Thoracic aorta (tissue), 2 donors: ENCODE measurements around the gene CFAP58. TPM values are rescaled to one million over a fixed set of nuclear protein-coding genes. Genes with fewer than 3 reads are reported as not detected.

Experiments
- ATAC-seq: fragments of 150-250 bp; one replicate; pipeline ENCODE4 v1.8.0; 2017; ENCODE audit warnings: low read depth; ENCODE audit not compliant: insufficient number of reproducible peaks, low FRiP score
- DNase-seq: peaks from one replicate; pipeline ENCODE4 v3.0.0-alpha.2; 2020; ENCODE audit warnings: low spot score
- H3K27ac ChIP-seq, 2 donors: fragments of 200-600 bp; sonication (generic); 1 replicate in 1 of 2; 2 replicates in 1 of 2; pipeline ENCODE4 v1.5.1; 2016; ENCODE audit warnings: mild to moderate bottlenecking in 2 of 2, moderate library complexity in 2 of 2
- H3K27me3 ChIP-seq: fragments of 200-600 bp; sonication (generic); replicated peaks from 2 replicates; pipeline ENCODE4 v1.6.0; 2016; ENCODE audit warnings: mild to moderate bottlenecking; ENCODE audit not compliant: insufficient read depth
- H3K36me3 ChIP-seq: fragments of 200-600 bp; sonication (generic); one replicate; pipeline ENCODE4 v1.5.1; 2016
- H3K4me1 ChIP-seq, 2 donors: fragments of 200-600 bp; sonication (generic); 1 replicate in 1 of 2; 2 replicates in 1 of 2; pipeline versions ENCODE4 v1.5.1 to v1.6.0; 2016; ENCODE audit warnings: low read depth in 2 of 2, mild to moderate bottlenecking in 1 of 2; ENCODE audit not compliant: control insufficient read depth in 1 of 2
- H3K4me3 ChIP-seq: fragments of 200-600 bp; sonication (generic); 2 replicates; pipeline ENCODE4 v1.5.1; 2016; ENCODE audit warnings: mild to moderate bottlenecking
- H3K9me3 ChIP-seq: fragments of 200-600 bp; sonication (generic); 2 replicates; pipeline ENCODE4 v1.5.1; 2016
- CTCF ChIP-seq: fragments of 200-600 bp; sonication (generic); IDR thresholded peaks from one replicate; pipeline ENCODE4 v1.5.1; 2019; ENCODE audit warnings: antibody characterized with exemption
- total RNA-seq, 2 donors: library from RNA; depleted of rRNA; stranded (reverse); fragments of >200 nt; gene quantifications; one replicate each; pipeline versions ENCODE4 v1.1.0 to v1.2.3, GENCODE V29; 2016

The CFAP58 gene
- total RNA-seq, 2 donors from 2014 or later: 0.35 to 0.68 TPM

GRCh38 chr10:104380336-104380735 lies 26.7 kb downstream of the CFAP58 start:
- H3K4me3 ChIP-seq: no peak overlapping the region
- DNase-seq (no peak), ATAC-seq (no peak)
- TF ChIP-seq CTCF: no peak
- H3K4me1 ChIP-seq: no peaks in the 10 kb centered on the region
- no peak overlapping the region for H3K27ac ChIP-seq
- no peaks in the 10 kb centered on the region for H3K27me3 ChIP-seq
- H3K9me3 ChIP-seq: no peaks in the 10 kb centered on the region
- no peaks in the 10 kb centered on the region for H3K36me3 ChIP-seq

- no peaks in the 10 kb centered on the region for H3K4me1 ChIP-seq
- no peak overlapping the region for H3K4me3 ChIP-seq
- H3K27me3 ChIP-seq: no peaks in the 10 kb centered on the region
- no peaks in the 10 kb centered on the region for H3K9me3 ChIP-seq
- no peaks in the 10 kb centered on the region for H3K36me3 ChIP-seq
- no peak for TF ChIP-seq CTCF
- no peak for ATAC-seq
- no peak overlapping the region for H3K27ac ChIP-seq
- no peak for DNase-seq
Measured at GRCh38 chr10:104387130-104387888, 33.7 kb downstream of the CFAP58 start.

GRCh38 chr10:104388830-104389229 lies 35.2 kb downstream of the CFAP58 start:
- Histone ChIP-seq H3K27ac (no peak overlapping the region), H3K4me1 (no peaks in the 10 kb centered on the region), H3K9me3 (no peaks in the 10 kb centered on the region), H3K4me3 (no peak overlapping the region), H3K36me3 (no peaks in the 10 kb centered on the region), H3K27me3 (no peaks in the 10 kb centered on the region)
- DNase-seq: no peak
- no peak for ATAC-seq
- no peak for TF ChIP-seq CTCF

GRCh38 chr10:104391150-104391968 lies 37.7 kb downstream of the CFAP58 start:
- Histone ChIP-seq H3K27me3 (no peaks in the 10 kb centered on the region), H3K36me3 (no peaks in the 10 kb centered on the region), H3K4me3 (no peak overlapping the region), H3K9me3 (no peaks in the 10 kb centered on the region), H3K4me1 (no peaks in the 10 kb centered on the region), H3K27ac (no peak overlapping the region)
- ATAC-seq (no peak), DNase-seq (no peak)
- TF ChIP-seq CTCF: no peak

- H3K4me1 ChIP-seq: no peaks in the 10 kb centered on the region
- H3K27ac ChIP-seq: no peak overlapping the region
- H3K4me3 ChIP-seq: no peak overlapping the region
- no peaks in the 10 kb centered on the region for H3K36me3 ChIP-seq
- H3K9me3 ChIP-seq: no peaks in the 10 kb centered on the region
- ATAC-seq: no peak
- H3K27me3 ChIP-seq: no peaks in the 10 kb centered on the region
- DNase-seq: no peak
- no peak for TF ChIP-seq CTCF
Measured at GRCh38 chr10:104391969-104392296, 38.3 kb downstream of the CFAP58 start.
